GM20000 (cell line): Measurements from ENCODE around the gene UBE2V1.

Source experiments
- DNase-seq: peaks from one replicate; pipeline ENCODE4 v3.0.0; 2012; ENCODE audit warnings: low spot score
- TF ChIP-seq, protein P1 (sequence below): IDR thresholded peaks from 2 replicates; pipeline ENCODE4 v1.5.1; 2012; ENCODE audit warnings: mild to moderate bottlenecking, control low read depth; ENCODE audit errors: extremely low read depth, missing control alignments

UBE2V1 gene

DNA sequence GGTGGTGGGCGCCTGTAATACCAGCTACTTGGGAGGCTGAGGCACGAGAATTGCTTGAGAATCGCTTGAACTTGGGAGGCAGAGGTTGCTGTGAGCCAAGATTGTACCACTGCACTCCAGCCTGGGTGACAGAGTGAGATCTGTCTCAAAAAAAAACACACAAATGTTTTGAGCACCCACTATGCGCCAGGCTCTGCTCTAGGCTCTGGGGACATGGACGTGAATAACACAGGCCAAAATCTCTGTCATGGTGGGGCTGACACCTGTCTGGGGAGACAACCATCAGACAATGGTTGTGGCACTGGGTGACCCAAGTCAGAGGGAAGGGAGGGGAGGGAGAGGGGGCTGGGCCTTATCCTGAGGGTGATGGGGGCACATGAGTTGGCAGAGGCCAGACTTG lies 62.7 kb downstream of the UBE2V1 start:
- TF ChIP-seq, protein P1, sequence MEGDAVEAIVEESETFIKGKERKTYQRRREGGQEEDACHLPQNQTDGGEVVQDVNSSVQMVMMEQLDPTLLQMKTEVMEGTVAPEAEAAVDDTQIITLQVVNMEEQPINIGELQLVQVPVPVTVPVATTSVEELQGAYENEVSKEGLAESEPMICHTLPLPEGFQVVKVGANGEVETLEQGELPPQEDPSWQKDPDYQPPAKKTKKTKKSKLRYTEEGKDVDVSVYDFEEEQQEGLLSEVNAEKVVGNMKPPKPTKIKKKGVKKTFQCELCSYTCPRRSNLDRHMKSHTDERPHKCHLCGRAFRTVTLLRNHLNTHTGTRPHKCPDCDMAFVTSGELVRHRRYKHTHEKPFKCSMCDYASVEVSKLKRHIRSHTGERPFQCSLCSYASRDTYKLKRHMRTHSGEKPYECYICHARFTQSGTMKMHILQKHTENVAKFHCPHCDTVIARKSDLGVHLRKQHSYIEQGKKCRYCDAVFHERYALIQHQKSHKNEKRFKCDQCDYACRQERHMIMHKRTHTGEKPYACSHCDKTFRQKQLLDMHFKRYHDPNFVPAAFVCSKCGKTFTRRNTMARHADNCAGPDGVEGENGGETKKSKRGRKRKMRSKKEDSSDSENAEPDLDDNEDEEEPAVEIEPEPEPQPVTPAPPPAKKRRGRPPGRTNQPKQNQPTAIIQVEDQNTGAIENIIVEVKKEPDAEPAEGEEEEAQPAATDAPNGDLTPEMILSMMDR, result no peak
- DNase-seq, result no peak

DNA sequence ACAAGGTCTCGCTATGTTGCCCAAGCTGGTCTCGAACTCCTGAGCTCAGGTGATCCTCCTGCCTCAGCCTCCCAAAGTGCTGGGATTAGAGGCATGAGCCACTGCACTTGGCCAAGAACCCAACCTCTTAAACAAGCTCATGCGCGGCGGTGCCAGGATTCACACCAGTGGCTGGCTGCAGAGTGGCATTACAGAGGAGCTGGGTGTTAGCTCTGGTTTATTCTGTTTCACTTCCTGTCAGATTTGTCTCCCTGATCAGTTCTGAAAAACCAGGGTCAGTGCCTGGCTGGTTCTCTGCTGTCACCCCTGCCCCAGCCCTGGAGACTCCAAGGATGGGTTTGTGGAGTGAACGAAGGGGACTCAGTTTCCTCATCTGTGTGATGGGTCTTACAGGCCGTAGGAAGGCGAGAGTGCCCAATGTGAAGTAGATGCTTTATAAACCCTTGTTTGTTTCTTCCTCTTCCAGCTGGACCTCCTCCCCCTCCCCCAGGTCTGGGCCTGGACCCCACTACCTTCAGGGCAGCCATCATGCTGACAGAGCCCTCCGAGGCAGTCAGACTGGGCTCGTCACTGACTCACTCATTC lies 63.4 kb downstream of the UBE2V1 start:
- TF ChIP-seq, protein P1, result no peak
- no peak for DNase-seq

- no peak for DNase-seq
- TF ChIP-seq, protein P1, result no peak
Measured at GRCh38 chr20:50048420-50049166, 64.4 kb downstream of the UBE2V1 start.

DNA sequence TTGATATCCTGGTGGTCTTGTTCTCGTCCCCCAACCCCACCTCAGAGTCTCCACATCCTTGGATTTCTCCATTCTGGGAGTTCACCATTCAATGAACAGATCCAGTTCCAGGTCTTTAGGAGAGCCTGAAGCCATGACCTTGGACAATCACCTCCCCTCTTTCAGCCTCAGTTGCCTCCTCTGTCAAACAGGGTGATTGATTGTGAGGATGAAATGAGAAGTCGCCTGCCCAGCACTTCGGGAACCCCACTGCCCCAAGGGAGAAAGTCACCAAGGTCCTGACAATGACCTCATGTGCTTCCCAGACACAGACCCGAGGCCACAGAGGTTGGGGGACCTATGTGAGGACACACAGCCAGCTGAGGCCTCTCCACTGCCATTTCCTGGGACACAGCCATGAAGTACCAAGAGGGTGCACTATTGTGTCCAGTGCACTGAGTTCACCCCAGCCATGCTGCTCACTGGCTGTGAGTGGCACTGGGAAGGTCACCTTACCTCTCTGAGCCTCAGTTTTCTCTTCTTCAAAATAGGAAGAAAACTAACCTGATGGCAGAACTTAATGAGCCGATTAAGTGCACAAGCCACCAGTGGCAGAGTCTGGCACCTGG lies 68.5 kb downstream of the UBE2V1 start:
- no peak for DNase-seq
- TF ChIP-seq, protein P1, result no peak

DNA sequence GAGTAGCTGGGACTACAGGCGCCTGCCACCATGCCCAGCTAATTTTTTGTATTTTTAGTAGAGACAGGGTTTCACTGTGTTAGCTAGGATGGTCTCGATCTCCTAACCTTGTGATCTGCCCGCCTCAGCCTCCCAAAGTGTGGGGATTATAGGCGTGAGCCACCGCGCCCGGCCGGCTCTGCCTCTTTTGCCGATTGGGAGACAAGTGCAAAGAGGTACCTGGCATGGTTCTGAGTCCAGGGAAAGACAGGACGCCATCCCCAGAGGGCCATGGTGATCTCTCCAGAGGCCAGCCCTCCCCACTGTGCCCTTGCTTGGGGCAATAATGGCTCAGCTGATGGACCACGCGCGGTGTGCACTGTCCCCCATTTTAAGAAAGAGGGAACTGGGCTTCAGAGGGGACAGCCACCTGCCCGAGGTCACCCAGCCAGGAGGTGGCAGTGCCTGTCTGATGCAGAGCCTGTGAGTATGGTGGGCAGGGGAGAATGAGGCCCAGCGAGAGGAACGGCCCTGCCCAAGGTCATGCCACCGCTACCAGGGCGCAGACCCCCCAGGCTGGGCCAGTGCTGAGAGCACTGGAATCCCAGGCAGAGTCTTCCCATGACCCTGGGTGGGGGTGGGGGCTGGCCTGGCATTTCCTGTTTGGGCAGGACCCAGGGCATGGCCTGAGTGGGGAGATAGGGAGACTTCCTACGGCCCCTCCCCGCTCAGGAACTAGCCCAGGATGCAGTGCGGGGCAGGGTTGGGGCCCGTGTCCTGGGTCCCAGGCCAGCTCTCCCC lies 69.2 kb downstream of the UBE2V1 start:
- TF ChIP-seq, protein P1, result no peak
- no peak for DNase-seq

- TF ChIP-seq, protein P1, result no peak
- no peak for DNase-seq
Measured at GRCh38 chr20:50042370-50043313, 70.3 kb downstream of the UBE2V1 start.
